ENCODE measurements around the gene CCL5.

CCL5 gene

DNA sequence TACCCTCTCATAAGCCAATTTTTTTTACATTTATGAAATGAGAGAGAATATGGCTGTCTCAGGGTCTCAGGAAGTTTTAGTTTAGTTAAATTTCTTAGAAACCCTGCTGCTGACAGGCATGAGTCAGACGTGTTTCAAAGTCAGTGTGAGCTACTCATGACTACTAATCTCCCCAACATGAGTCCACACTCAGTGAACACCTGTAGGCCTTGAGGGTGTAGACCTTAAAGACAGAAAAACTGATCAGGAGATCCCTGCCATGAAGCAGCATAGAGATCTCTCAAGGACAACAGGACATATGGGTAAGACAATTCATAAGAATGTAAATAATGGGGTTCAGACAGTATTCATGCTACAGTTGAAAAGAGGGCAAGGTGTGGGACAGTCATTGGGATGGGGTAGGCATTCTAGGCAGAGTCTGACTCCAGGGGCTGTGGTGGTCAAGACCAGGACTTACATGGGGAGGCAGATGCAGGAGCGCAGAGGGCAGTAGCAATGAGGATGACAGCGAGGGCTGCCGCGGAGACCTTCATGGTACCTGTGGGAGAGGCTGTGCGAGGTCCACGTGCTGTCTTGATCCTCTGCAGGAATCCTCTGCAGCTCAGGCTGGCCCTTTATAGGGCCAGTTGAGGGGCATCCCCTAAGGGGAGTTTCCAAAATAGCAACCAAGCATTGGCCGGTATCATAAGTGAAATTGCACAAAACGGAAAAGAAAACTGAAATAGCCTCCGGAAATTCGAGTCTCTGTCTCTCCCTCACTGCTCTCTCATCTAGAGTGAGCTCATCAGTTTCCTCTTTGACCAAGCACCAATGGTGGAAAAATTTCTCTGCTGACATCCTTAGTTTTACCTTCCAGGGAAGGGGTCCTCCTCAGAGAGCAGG, at the start of gene CCL5:
Gene CCL5, minus strand, starts transcription at position 588 of the 882 bp plus-strand sequence.
- DNase-seq (ENCODE audit: low read depth): no peak

DNA sequence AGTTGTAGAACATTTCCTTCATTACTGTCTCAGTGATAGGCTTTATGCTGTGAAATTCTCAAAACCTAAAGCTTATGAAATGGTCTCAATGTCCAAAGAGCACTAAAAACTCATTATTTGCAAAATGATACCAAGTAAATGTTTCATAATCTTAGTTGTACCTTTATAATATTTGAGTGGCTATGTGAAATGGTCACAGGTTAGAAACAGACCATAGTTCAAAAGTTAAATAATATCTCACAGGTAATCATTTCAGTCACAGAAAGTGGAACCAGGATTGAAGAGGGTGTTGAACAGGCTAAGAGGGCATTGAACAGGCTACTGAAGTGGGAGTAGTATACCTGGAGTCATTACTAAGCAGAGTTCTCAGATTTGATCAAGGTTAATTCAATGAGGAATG, 47.6 kb upstream of the CCL5 start:
- DNase-seq (ENCODE audit: low read depth): no peak

- DNase-seq (ENCODE audit: low read depth): no peak
These were observed 43.5 kb upstream of the CCL5 start for GRCh38 chr17:35923609-35924114.

DNA sequence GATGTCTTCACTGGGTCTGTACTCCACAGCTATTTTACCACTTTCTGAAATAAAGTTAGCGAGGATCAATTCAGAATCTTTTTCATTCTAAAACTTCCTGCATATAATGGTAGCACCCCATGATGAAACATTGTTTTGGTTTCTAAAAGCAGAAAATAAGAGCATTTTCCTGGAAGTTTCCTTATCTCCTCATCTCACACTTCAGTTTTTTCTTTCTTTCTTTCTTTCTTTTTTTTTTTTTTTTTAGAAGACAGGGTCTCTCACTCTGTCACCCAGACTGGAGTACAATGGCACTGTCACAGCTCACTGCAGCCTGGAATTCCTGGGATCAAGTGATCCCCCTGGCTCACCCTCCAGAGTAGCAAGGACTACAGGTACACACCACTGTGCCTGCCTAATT, 40.1 kb upstream of the CCL5 start:
- DNase-seq (ENCODE audit: low read depth): no peak

- no peak for DNase-seq (ENCODE audit: low read depth)
These were observed 38.5 kb upstream of the CCL5 start for GRCh38 chr17:35918665-35919064.

DNA sequence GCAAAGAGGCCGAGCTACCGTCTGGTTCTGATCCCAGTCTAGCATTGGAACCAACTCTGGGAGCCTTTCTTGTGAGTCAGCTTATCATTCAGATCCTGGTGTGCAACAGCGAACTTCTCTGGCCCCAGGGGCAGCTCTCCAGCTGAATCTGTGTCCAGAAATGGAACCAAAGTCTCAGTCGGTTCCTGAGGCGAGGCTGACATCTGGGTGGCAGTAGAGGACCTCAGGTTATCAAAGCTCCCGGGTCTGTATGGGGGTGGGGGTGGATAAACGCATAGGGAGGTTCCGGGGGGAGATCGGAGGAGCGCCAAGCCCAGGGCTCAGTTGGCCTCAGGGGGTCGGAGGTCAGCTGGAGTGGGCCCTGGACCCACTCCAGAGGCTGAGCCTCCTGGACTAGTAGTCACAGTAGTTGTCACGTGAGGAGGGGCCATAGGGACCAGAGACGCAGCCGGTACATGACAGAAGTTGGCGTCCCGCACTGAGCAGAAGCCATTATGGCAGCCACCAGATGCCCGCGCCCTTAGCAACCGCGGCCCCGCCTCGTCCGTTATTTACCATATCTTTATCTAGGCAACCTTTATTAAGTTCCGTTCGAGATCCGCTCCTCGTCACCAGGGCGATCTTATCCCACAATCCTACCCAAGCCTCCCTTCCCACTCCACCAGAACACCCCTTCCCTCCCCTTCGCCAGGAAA, 37.5 kb upstream of the CCL5 start:
- DNase-seq (ENCODE audit: low read depth): no peak

- DNase-seq (ENCODE audit: low read depth): no peak
These were observed 35.2 kb upstream of the CCL5 start for GRCh38 chr17:35915153-35915964.

DNA sequence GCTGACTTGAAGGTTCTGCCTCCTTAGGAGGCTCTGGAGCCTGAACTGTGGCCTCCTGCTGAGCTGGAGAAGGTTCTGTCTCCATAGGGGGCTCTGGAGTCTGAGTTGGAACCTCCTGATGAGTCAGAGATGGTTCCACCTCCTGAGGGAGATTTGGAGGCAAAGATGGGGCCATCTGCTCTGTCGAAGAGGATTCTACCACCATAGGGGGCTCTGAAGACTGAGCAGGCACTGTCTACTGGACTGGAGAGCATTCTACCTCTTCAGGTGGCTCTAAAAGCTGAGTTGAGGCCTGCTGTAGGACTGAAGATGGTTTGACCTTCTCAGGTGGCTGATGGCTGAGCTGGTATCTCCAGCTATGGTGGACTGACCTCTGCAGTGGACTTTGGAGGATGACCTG, 34.2 kb upstream of the CCL5 start:
- no peak for DNase-seq (ENCODE audit: low read depth)

- DNase-seq (ENCODE audit: low read depth): no peak
These were observed 33.4 kb upstream of the CCL5 start for GRCh38 chr17:35913609-35914008.

DNA sequence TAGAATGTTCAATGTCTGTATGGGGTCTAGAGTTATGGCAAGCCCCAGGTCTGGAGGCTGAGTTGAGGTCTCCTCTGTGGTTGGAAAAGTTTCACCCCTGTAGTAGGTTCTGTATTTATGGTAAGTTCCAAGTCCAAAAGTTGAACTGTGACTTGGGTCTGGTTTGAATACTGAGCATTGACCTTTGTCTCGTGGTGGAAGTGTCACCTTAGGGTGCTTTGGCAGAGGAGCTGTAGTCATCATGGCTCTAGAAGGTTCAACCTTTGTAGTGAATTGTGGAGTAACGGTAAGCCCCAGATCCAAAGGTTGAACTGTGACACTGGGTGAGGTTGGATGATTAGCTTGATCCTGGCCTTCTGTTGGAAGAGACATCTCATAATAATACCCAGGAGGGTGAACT, 32.8 kb upstream of the CCL5 start:
- DNase-seq (ENCODE audit: low read depth): no peak

- no peak for DNase-seq (ENCODE audit: low read depth)
These were observed 32.3 kb upstream of the CCL5 start for GRCh38 chr17:35912339-35912912.

DNA sequence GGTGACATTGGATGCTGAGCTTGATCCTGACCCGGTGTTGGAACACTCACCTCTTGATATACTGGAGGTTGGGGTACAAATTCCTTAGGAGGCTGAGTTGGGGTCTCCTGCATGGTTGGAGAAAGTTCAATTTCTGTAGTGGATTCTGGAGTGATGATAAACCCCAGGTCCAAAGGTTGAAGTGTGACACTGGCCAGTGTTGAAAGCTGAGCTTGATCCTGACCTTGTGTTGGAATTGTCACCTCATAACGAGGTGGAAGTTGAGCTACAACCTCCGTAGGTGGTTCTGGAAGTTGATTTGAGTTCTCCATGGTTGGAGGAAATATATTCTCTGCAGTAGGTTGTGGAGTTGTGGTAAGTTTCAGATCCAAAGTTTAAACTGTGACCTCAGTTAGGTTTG, 29.2 kb upstream of the CCL5 start:
- no peak for DNase-seq (ENCODE audit: low read depth)

GRCh38 chr17:35907691-35908090, 27.5 kb upstream of the CCL5 start:
- no peak for DNase-seq (ENCODE audit: low read depth)

- no peak for DNase-seq (ENCODE audit: low read depth)
These were observed 26.9 kb upstream of the CCL5 start for GRCh38 chr17:35906926-35907637.

DNA sequence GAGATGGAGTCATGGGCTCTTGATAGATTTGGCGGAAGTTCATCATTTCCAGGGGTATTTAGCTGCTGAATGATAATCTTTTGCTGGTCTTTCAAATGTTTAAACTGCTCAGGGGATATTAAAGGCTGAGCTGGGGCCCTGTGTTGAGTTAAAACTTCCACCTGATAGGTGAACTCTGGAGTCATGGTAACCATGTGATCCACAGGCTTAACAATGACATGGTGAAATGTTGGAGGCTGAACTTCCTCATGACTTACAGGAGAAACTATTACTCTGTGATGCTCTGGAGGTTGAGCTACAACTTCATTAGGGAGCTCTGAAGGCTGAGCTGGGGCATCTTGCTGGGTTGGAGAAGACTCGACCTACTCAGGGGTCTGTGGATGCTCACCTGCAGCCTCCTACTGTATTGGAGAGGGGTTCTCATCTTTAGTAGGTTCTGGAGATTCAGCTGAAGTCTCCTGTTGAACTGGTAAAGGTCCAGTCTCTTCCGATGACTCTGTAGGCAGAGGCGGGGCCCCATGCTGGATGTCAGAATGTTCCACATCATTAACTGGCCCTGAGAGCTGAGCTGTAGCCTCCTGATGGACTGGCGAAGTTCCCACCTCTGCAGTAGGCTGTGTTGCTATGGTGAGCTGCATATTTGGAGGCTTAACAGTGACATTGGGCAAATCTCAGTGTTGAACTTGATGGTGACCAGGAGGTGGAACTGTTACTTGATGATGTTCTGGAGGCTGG, 26.2 kb upstream of the CCL5 start:
- no peak for DNase-seq (ENCODE audit: low read depth)

- no peak for DNase-seq (ENCODE audit: low read depth)
These were observed 23.3 kb upstream of the CCL5 start for GRCh38 chr17:35903451-35903850.

DNA sequence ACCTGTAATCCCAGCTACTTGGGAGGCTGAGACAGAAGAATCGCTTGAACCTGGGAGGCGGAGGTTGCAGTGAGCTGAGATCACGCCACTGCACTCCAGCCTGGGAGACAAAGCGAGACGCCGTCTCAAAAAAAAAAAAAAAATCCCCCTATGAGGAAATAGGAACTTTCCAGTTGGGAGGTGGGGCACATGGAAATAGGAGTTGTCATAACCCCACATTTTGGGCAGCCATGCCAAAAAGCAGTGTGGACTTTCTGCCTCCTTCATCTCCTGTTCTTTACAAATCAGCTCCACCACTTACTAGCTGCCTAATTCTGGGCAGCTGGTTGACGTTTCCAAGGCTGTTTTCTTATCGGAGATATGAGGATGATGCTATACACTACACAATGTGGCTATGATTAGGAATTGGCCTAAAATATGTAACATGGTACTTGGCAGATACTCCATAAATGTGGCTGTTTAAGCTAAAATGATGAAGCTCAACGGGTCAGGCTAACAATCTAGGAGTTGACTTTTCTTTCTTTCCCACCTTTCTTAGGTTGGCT, 21.5 kb upstream of the CCL5 start:
- DNase-seq (ENCODE audit: low read depth): no peak

DNA sequence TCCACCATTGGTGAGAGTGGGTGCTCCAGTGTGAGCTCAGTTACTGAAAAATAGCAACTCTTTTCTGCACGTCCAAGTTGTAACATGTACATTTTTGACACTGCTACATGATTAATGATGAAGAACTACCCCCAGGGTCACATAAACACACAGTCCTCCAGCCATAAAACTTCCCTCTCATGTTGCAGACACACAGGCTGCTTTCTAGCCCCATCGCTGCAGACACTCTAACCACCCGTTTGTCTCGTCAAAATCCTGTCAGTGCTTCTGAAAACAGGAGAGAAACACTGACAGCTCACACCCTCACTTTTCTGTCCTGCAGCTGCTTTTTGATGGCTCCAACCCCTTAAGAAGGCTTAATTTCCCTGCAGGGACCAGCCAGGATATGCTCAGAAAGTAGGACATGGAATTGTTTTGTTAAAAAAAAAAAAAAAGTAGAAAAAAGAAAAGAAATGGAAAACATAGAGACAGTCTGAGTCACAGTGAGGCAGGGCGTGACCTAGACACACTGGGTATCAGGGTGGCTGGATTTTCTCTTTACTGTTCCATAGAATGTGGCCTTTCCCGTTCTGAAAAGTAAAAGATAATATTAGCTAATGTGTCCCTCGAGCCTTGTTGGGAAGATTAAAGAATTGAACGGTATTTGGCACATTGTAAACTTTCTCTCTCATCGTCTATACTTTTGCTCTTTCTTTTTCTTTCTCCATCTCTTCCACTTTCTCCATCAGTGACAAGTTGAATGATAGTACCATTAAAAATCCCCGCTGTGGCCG, 20.7 kb upstream of the CCL5 start:
- no peak for DNase-seq (ENCODE audit: low read depth)

- DNase-seq (ENCODE audit: low read depth): no peak
These were observed 20.1 kb upstream of the CCL5 start for GRCh38 chr17:35900280-35900679.
